ENCODE measurements around the gene PUM1. TPM values are rescaled to one million over a fixed set of nuclear protein-coding genes. Genes with fewer than 3 reads are reported as not detected.

PUM1 gene
- polyA plus RNA-seq, 12 donors, result 54.4 to 83.6 (median 64.3) TPM; not detected in 1

- DNase-seq, result no peak
These were observed 157.8 kb downstream of the PUM1 start for GRCh38 chr1:30907481-30908315.

GRCh38 chr1:30906631-30907441 is 158.7 kb downstream of the PUM1 start:
- DNase-seq, result no peak

GRCh38 chr1:30905916-30906620 is 159.4 kb downstream of the PUM1 start:
- DNase-seq, result no peak

GRCh38 chr1:30905403-30905802 is 160.1 kb downstream of the PUM1 start:
- no peak for DNase-seq

GRCh38 chr1:30904962-30905335 is 160.6 kb downstream of the PUM1 start:
- no peak for DNase-seq

- DNase-seq, result no peak
These were observed 161.1 kb downstream of the PUM1 start for GRCh38 chr1:30904191-30904961.

GRCh38 chr1:30903343-30904034 is 162.0 kb downstream of the PUM1 start:
- DNase-seq, result no peak

- no peak for DNase-seq
These were observed 162.8 kb downstream of the PUM1 start for GRCh38 chr1:30902593-30903290.

- no peak for DNase-seq
These were observed 163.5 kb downstream of the PUM1 start for GRCh38 chr1:30901798-30902581.

- DNase-seq, result no peak
These were observed 164.5 kb downstream of the PUM1 start for GRCh38 chr1:30900931-30901560.

- no peak for DNase-seq
These were observed 165.0 kb downstream of the PUM1 start for GRCh38 chr1:30900486-30900885.

GRCh38 chr1:30899577-30900389 is 165.7 kb downstream of the PUM1 start:
- DNase-seq, result no peak

- no peak for DNase-seq
These were observed 167.3 kb downstream of the PUM1 start for GRCh38 chr1:30898031-30898815.

GRCh38 chr1:30896905-30897304 is 168.6 kb downstream of the PUM1 start:
- no peak for DNase-seq

GRCh38 chr1:30895944-30896660 is 169.4 kb downstream of the PUM1 start:
- DNase-seq, result no peak

- no peak for DNase-seq
These were observed 170.1 kb downstream of the PUM1 start for GRCh38 chr1:30895382-30895943.

All from muscle of arm (tissue), 12 donors.